ENCODE measurements around the gene KCNAB1.

DNA sequence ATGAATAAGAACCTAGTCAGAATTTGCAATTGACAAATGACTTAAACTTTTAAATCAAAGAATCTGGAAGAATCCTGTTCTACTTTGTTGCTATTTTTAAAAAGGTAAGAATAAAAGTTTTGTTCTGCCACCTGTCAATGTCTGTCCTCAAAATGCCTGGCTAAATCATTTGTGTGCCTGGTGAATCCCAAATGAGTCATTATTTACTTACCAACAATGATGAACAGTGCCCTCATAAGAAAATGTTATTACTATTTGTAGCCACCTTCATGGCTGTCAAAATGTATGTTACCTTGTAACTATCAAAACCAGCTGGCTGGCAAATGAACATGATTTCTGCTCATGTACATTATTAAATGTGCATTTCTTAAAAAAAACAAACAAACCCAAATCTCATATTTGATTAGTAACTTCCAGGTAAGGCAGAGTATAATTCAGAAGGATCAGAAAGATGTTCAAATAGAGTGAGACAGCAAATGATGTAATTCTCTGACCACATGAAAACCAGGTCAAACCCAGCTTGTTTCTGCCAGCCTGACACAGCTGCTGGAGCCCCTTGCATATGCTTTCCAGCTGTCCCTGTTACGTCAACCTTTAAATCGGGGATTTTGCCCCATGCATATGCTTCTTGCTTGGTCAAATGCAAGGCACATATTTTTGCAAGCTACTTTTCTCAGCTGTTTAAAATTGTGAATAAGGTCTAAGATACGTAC, 296.6 kb downstream of the KCNAB1 start:
- TF ChIP-seq POLR2AphosphoS5 (IDR thresholded peaks at IDR 0.05; ENCODE audit: low read length) = no peak
- no peak for TF ChIP-seq IKZF1 (conservative IDR thresholded peaks at IDR 0.05)
- TF ChIP-seq NRF1 (conservative IDR thresholded peaks at IDR 0.05; ENCODE audit: low read depth, low read length) = no peak
